Natural killer cell (primary cell): ENCODE data around the gene PDCD1LG2. TPM values are rescaled to one million over a fixed set of nuclear protein-coding genes. Genes with fewer than 3 reads are reported as not detected.

Source experiments
- ATAC-seq, 3 donors: fragments of 150-1000 bp in 2 of 3; fragments of 200-7000 bp in 1 of 3; cut with Tn5 transposase; 1 replicate in 1 of 3; 2 replicates in 2 of 3; pipeline ENCODE4 v1.10.0; 2021; ENCODE audit warnings: mild to moderate bottlenecking in 2 of 3, moderate library complexity in 2 of 3
- DNase-seq, 2 donors: peaks; one replicate each; pipeline versions ENCODE4 v3.0.0 to v3.0.0-alpha.2; 2013 to 2021; ENCODE audit warnings: mixed read lengths in 1 of 2
- H3K27ac ChIP-seq: one replicate; pipeline ENCODE4 v1.5.1; 2013; ENCODE audit warnings: mild to moderate bottlenecking, low read length
- H3K27me3 ChIP-seq: one replicate; pipeline ENCODE4 v1.6.1; 2013; ENCODE audit warnings: low read length; ENCODE audit not compliant: control insufficient read depth, insufficient read depth
- H3K36me3 ChIP-seq: one replicate; pipeline ENCODE4 v1.6.1; 2013; ENCODE audit warnings: low read length; ENCODE audit not compliant: control insufficient read depth, insufficient read depth
- H3K4me1 ChIP-seq: one replicate; pipeline ENCODE4 v1.6.1; 2013; ENCODE audit warnings: low read length; ENCODE audit not compliant: control insufficient read depth, insufficient read depth
- H3K4me3 ChIP-seq: one replicate; pipeline ENCODE4 v1.5.1; 2013; ENCODE audit warnings: low read length
- H3K9me3 ChIP-seq: one replicate; pipeline ENCODE4 v1.6.1; 2013; ENCODE audit warnings: low read length; ENCODE audit not compliant: control insufficient read depth, insufficient read depth
- H3K27ac Mint-ChIP-seq, 2 donors: one replicate each; pipeline ENCODE4 v1.8.0; 2022; ENCODE audit warnings: mild to moderate bottlenecking in 2 of 2, mixed read lengths in 2 of 2, moderate library complexity in 1 of 2
- H3K27me3 Mint-ChIP-seq, 2 donors: one replicate each; pipeline ENCODE4 v1.8.0; 2022; ENCODE audit warnings: low read depth in 2 of 2, mixed read lengths in 2 of 2
- H3K36me3 Mint-ChIP-seq: one replicate; pipeline ENCODE4 v1.8.0; 2022; ENCODE audit warnings: mixed read lengths
- H3K4me1 Mint-ChIP-seq, 2 donors: one replicate each; pipeline ENCODE4 v1.8.0; 2022; ENCODE audit warnings: mixed read lengths in 2 of 2
- H3K4me3 Mint-ChIP-seq: one replicate; pipeline ENCODE4 v1.8.0; 2022; ENCODE audit warnings: mild to moderate bottlenecking, moderate library complexity, mixed read lengths
- H3K9me3 Mint-ChIP-seq, 2 donors: one replicate each; pipeline ENCODE4 v1.8.0; 2022; ENCODE audit warnings: mixed read lengths in 2 of 2
- CTCF ChIP-seq: fragments of 200-600 bp; IDR thresholded peaks from one replicate; pipeline ENCODE4 v1.8.0; 2022; ENCODE audit warnings: antibody characterized with exemption
- WGBS: methylation state at CpG from one replicate; pipeline ENCODE4 v1.1.7; 2013; ENCODE audit warnings: missing lambda C conversion rate; ENCODE audit not compliant: insufficient coverage; 5-methylcytosine and 5-hydroxymethylcytosine counted together
- intact Hi-C: fragments of 100-400 bp; cut with micrococcal nuclease; formaldehyde crosslinking; loops from one replicate; pipeline ENCODE4 v1.14.2; 2022
- total RNA-seq, 4 donors: library from RNA; stranded (reverse); fragments of 120-200 nt in 1 of 4; gene quantifications; one replicate each; pipeline versions ENCODE4 v1.2.3 to v1.2.4, GENCODE V29; 2013 to 2022

The PDCD1LG2 gene
- total RNA-seq, 3 donors from 2014 or later (not counting 1 experiment from before 2014, with no cell fraction given): 0.14 to 1.2 (median 0.16) TPM

- no peaks in the 10 kb centered on the region for H3K27me3 Mint-ChIP-seq
- intact Hi-C loops: no loop called here
- no peak for ATAC-seq
- H3K4me1 ChIP-seq: no peaks in the 10 kb centered on the region
- H3K9me3 Mint-ChIP-seq: no peaks in the 10 kb centered on the region
- peaks cover 0 to 7% of the 10 kb centered on the region in 2 donors for H3K4me1 Mint-ChIP-seq
- H3K27ac Mint-ChIP-seq: no peak overlapping the region
- no peaks in the 10 kb centered on the region for H3K27me3 ChIP-seq
- WGBS: 93% methylated on average over 6 of the region's 6 CpGs
- no peaks in the 10 kb centered on the region for H3K9me3 ChIP-seq
- no peak for TF ChIP-seq CTCF
- no peak for DNase-seq
- H3K36me3 Mint-ChIP-seq: no peaks in the 10 kb centered on the region
- H3K27ac ChIP-seq: no peak overlapping the region
- no peak overlapping the region for H3K4me3 Mint-ChIP-seq
- no peaks in the 10 kb centered on the region for H3K36me3 ChIP-seq
- no peak overlapping the region for H3K4me3 ChIP-seq
Observed at GRCh38 chr9:5511935-5512580, 1.7 kb downstream of the PDCD1LG2 start.

- no peak overlapping the region for H3K27ac ChIP-seq
- peaks cover 0 to 7% of the 10 kb centered on the region in 2 donors for H3K4me1 Mint-ChIP-seq
- 93% methylated on average over 2 of the region's 2 CpGs for WGBS
Observed at GRCh38 chr9:5512658-5513452, 2.5 kb downstream of the PDCD1LG2 start.

GRCh38 chr9:5513966-5514616, 3.8 kb downstream of the PDCD1LG2 start:
- Mint-ChIP-seq H3K27ac (no peak overlapping the region), H3K36me3 (no peaks in the 10 kb centered on the region), H3K27me3 (no peaks in the 10 kb centered on the region), H3K4me1 (peaks cover 0 to 12% of the 10 kb centered on the region in 2 donors), H3K9me3 (no peaks in the 10 kb centered on the region), H3K4me3 (no peak overlapping the region)
- Histone ChIP-seq H3K36me3 (no peaks in the 10 kb centered on the region), H3K9me3 (no peaks in the 10 kb centered on the region), H3K4me1 (peaks cover 4% of the 10 kb centered on the region), H3K4me3 (no peak overlapping the region), H3K27me3 (no peaks in the 10 kb centered on the region), H3K27ac (no peak overlapping the region)
- DNase-seq (no peak), ATAC-seq (no peak)
- WGBS: 100% methylated on average over 1 of the region's 2 CpGs
- intact Hi-C loops: no loop called here
- no peak for TF ChIP-seq CTCF

More at GRCh38 chr9:5512658-5513452, 2.5 kb downstream of the PDCD1LG2 start:
- DNase-seq (no peak), ATAC-seq (no peak)
- Histone ChIP-seq H3K4me1 (no peaks in the 10 kb centered on the region), H3K9me3 (no peaks in the 10 kb centered on the region), H3K36me3 (no peaks in the 10 kb centered on the region), H3K4me3 (no peak overlapping the region), H3K27me3 (no peaks in the 10 kb centered on the region)
- no peaks in the 10 kb centered on the region for H3K27me3 Mint-ChIP-seq
- TF ChIP-seq CTCF: no peak
- no peak overlapping the region for H3K27ac Mint-ChIP-seq
- no peaks in the 10 kb centered on the region for H3K9me3 Mint-ChIP-seq
- intact Hi-C loops: no loop called here
- H3K4me3 Mint-ChIP-seq: no peak overlapping the region
- H3K36me3 Mint-ChIP-seq: no peaks in the 10 kb centered on the region
